ENCODE data around the gene VAV3.

The VAV3 gene

DNA sequence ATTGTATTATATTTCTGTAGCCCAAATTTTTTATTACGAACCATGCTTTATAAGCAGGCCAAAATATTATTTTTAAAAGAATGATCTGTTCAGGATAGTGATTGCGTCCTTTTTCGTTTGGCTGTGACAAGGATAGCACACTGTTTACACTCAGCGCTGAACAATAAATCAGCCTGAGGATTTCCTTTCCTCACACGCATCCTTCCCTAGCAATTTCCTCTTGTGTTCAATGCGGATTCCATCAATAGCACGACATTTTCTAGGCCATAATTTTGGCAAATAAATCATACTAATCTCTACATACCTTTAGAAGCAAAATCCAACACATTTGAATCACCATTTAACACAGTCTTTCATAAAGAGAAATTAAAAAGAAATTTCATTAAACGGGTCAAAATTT lies 1.6 kb upstream of the VAV3 start:
- no peak for DNase-seq

GRCh38 chr1:107964336-107965109 lies 457 bp downstream of the VAV3 start:
- peak; percentile 58 for DNase-seq

DNA sequence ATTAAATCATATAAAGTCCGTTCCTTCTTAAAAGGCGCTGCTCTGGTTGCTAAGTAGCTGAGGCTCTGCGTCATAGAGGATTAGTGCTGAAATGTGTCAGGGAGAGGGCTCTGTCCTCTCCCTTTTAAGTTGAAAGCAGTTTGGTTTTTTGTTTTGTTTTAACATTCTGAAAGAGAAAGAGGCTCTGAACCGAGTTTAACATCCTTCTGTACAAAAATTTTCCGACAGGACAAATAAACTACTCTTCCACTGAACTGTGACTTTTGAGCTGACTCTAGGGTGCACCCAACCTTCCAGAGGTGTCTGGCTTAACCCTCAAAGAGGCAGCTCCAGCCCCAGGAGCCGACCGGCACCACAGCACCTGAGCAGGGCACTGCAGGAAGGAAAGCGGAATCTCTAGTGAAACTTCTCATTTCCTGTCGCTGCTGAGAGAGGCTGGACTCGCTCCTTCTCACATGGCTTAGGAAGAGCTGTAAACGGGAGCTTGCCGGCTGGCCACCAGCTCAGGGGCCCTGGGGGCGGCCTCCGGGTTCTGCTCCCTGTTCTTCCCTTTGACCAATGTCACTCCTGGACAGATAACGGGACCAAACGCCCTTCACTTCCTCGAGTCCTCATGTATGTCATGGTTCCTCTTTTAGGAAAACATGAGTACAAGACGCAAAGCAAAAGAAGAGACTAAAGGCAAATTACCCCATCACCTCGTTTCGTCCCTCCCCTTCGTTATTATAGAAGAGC lies 1.2 kb downstream of the VAV3 start:
- DNase-seq, result no peak

GRCh38 chr1:107963008-107963407 lies 2.0 kb downstream of the VAV3 start:
- no peak for DNase-seq

DNA sequence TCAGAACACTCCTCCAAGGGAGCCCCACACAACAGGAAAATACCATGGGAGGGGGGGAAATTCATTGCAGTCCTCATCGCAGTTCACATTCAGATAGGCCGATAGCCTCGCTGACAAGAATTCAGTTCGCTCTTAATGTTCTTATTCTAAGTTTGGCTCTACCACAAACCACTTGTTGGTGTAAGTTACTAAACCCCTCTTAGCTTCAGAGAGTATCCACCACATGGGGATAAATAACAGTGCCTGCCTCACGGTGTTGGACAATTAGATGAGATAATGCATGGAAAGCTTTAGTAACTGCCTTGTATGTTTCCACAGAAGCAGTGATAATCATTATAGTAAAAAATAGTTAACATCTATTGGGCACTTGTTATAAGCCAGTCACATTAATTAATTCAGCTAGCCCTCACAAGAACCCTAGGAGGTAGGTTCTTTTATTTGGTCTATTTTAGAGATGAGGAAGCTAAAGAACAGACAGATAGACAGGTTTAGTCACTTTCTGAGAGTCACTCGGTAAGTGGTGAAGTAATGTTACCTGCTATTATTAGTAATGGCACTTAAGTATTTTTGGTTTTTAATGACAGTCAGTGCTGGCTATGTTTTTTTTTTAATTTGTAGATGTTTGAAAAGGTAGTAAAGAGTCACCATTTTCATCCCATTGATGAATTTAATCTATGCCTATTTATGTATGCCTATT lies 10.1 kb downstream of the VAV3 start:
- no peak for DNase-seq

DNA sequence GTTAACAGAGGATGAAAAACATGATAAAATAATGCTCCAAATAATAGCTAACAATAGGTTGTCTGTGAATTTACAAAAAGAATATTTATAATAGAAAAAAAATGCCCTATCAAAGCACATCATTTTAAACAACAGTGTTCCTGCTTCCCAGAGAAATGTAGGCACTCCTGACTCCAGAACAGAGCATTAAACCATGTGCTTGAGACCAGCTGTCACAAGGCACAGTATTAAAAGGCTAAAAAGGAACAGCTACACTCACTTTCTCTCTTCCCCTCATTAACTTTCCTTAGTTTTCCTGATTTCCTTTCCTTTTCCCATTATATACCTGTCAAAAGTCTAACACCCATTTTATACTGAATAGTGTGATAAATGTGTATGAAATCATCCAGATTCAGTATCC lies 10.9 kb downstream of the VAV3 start:
- peak; percentile 16 for DNase-seq

- peak; percentile 75 for DNase-seq
Observed at GRCh38 chr1:107953556-107953955, 11.4 kb downstream of the VAV3 start.

DNA sequence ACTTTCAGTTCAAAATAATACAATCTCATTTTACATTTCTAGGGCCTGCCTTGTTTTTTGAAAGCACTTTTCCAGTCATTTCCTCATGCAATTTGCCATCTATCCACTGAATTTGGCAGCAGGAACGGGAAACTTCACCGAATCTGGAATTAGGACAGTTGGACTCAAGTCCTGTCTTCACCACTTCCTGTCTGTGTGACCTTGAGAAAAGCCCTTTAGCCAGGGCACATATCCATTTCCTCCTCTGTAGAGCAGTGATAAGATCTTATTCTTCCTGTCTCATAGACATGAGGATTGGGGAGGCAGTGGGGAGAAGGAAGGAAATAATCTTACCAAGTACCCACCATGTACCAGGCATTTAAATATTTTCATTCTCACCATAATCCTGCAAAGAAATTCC lies 12.0 kb downstream of the VAV3 start:
- no peak for DNase-seq

GRCh38 chr1:107950464-107950863 lies 14.5 kb downstream of the VAV3 start:
- DNase-seq, result peak; percentile 47

DNA sequence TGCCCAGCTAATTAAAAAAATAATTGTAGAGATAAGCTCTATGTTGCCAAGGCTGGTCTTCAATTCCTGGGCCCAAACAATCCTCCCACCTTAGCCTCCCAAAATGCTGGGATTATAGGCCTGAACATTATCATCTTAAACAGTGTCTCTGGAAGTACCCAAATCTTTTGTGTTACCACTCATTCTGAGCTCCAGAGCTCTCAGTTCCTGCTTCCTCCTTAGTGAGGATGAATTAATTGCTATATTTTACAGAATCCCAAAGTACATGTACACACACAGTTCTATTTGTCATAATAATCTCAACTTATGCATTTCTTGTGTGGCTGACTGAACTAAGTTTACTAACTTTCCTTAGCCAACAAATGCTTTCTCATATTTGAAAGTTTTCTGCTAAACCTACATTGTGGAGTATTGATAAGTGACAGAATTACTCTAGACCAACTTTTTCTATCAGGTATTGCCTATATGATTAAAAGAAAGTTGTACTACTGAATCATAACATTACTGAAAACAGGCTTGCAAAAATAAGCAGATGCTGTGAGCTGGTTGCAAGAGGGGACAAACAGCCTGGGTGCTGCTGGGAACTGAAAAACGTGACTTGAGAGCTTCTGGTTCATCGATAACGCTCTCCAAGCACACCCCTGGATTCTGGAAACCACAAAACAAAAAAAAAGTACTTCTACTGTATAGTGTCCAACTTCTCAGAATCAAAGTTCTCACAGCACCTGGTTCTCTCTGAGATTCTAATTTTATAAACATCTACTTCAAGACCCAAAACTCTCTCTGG lies 15.3 kb downstream of the VAV3 start:
- no peak for DNase-seq

DNA sequence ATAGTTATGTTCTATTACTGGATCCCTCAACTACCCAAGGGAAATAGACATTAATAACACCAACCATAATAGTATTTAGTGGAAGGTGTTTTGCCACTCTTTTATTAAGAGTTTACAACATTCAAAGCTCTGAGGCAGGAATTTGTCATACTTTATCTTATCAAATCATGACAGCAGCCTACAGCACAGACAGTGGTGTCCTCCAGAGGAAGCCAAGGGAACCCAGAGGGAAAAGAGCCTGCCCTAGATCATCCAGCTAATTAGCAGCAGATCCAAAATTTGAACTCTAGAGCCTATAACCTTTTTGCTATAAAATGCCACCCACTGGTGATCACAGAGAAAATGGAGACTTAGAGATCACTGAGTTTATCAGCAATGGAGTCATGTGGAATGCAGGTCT lies 18.2 kb downstream of the VAV3 start:
- no peak for DNase-seq

DNA sequence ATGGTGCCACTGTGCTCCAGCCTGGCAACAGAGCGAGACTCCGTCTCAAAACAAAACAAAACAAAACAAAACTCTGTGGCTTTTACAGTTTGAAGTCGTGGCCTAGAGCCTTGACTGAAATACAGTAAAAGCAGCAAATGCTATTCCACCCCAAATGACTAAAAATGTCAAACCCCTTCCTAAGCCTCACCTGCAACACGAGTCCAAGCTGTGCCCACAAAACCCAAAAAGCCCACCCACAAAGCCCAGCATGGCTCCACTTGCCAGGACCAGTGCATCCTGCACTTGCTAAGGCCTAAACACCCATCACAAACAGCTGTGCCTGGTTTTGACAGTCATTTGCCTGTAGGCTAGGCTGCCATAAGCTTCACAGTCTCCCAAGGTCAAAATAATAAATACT lies 21.3 kb downstream of the VAV3 start:
- DNase-seq, result no peak

DNA sequence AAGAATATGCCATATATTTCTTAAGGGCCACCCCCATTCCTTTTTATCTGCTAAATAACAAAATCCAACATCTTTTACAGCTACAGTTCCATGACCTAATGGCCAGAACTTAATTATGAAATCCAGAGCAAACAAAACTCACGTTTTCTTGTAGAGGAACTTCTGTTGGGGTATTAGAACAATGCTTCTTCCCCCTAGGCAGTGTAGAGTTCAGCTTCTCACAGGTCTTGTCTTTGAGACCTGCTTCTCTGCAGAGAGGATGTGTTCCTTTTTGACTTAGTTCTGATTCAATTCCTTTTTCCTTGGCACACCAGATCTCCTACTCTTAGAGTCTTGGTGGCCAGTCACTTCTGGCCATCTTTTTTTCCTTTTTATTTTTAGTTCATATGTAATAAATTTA lies 22.2 kb downstream of the VAV3 start:
- DNase-seq, result no peak

DNA sequence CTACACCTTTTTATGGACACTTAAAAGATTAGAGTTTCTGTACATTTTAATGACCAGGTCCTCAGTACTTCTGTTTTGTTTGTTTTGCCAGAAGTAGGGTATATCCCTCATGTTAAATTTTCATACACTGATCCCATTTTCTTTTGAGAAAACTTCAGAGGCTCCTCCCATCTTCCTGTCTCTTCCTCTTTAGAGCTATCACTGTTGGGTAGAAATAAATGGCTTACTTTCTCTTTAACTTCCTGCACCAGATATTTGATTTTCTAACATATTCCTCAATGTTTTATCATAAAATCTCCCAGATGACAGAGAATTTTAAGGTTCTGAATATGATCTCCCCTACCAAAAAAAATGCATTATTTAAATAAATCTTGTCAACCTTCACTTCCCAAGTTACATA lies 23.4 kb downstream of the VAV3 start:
- no peak for DNase-seq

- no peak for DNase-seq
Observed at GRCh38 chr1:107941123-107941522, 23.9 kb downstream of the VAV3 start.

DNA sequence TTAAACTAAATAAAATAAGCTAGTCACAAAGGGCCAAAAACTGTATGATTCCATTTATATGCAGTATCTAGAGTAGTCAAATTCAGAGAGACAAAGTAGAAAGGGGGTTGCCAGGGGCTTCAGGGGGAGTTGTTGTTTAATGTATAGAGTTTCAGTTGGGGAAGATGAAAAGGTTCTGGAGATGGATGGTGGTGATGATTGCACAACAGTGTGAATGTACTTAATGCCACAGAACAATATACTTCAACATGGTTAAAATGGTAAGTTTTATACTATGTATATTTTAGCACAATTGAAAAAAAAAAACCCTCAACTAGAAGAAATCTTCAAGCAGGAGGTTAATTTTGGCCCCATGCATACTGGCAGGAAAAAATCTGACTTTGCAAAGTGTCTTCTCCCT lies 24.3 kb downstream of the VAV3 start:
- no peak for DNase-seq

- DNase-seq, result no peak
Observed at GRCh38 chr1:107940017-107940577, 24.9 kb downstream of the VAV3 start.

GRCh38 chr1:107939256-107939655 lies 25.7 kb downstream of the VAV3 start:
- DNase-seq, result no peak

DNA sequence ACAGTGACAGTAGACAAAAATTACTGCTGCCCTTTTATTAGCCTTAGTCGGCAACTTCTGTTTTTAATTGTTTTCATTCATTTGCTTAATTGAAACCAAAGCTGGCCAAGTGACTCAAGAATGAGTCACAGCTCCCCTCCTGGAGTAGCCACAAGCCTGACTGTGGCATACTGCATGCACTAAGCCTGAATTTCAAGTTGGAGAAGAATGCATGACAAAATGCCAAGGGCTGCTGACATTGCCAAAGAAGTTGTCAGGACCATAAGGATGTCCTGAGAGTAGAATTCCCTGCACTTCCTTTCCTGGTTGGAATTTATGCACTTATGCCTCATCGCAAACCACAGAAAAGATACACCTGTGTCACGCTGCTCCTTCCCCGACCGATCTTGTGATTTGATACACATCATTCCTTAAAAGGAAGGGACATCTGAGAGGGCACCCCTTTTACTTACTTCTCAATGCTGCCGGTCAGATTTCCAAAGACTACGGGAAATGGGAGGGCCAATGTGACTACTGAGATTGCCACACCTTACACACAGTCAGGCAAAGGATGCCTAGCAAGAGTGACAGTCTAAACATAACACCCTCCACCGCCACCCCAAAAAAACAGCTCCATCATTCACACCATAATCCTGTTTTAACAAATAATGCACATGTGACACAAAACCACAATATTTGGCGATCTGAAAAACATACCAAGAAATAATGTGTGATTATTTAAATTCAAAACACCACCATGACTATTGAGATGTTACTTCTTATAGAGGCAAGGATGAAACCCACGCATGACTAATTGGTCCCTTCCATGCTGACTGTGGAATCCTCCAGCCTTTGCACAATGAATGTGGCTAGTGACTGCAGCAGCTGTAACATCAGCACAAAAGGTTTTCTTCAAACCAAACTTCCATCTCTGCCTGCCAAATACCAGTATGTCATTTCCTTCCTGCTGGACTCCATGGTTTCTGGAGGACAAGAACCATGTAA lies 28.2 kb downstream of the VAV3 start:
- DNase-seq, result no peak

DNA sequence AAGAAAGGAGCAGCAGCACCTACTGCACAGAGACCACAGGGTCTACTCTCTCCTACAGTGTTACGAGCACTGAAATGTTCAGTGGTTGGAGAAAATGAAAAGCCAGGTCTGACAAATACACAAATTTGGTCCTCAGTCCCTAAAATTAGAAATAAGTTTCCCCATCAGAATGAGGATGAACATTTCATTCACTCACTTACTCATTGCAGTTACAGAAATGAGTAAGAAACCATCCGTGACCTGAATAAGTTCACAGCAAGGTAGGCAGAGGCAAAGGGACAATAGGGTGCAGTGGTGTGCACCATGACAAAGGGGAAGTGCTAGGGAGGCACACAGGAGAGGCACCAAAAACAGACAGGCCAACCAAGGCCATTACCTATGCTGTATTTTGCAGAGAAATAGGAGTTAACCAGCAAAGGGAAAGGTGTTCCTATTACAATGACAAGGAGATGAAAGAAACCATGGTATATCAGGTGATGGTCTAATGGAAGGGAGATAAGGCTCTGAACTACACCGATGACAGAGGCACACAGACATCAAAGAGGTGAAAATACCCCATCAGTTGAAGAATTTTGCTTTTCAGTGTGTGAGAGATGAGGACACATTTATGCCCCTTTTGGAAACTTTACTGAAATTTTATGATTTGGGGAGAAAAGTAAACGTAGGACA lies 29.4 kb downstream of the VAV3 start:
- DNase-seq, result no peak

GRCh38 chr1:107934578-107934977 lies 30.4 kb downstream of the VAV3 start:
- DNase-seq, result no peak
